GM18951 (cell line): ENCODE measurements around the gene CLEC4D.
"Not testable (repeated sequence)": the region's sequence is repeated elsewhere in the genome, so short reads cannot be mapped to it uniquely, and the experiment has no call there.

Experiments
- POLR2A ChIP-seq: IDR thresholded peaks from 4 replicates; pipeline ENCODE4 v1.6.1; 2011; ENCODE audit warnings: mild to moderate bottlenecking; ENCODE audit not compliant: insufficient read length, insufficient read depth; ENCODE audit errors: extremely low read depth
- in situ Hi-C: fragments of 300-500 bp; cut with MboI; formaldehyde crosslinking; loops from one replicate; pipeline ENCODE4 v1.12.0; 2022; ENCODE audit warnings: low sequenced_read_pairs, mixed read lengths, inconsistent platforms; ENCODE audit not compliant: unreplicated experiment

Gene CLEC4D

GRCh38 chr12:8548192-8548591 lies 34.9 kb downstream of the CLEC4D start:
- TF ChIP-seq POLR2A: no peak
- in situ Hi-C loops: loop anchor here (25.0 kb wide), 2 partner anchors 339 to 489 kb away; no protein-coding TSS in a partner anchor

GRCh38 chr12:8549381-8549780 lies 36.1 kb downstream of the CLEC4D start:
- no peak for TF ChIP-seq POLR2A
- in situ Hi-C loops: loop anchor here (25.0 kb wide), 2 partner anchors 338 to 488 kb away; no protein-coding TSS in a partner anchor

GRCh38 chr12:8553088-8553627 lies 39.9 kb downstream of the CLEC4D start:
- TF ChIP-seq POLR2A: no peak
- in situ Hi-C loops: no loop called here

GRCh38 chr12:8554451-8555195 lies 41.3 kb downstream of the CLEC4D start:
- TF ChIP-seq POLR2A: no peak
- in situ Hi-C loops: no loop called here

- in situ Hi-C loops: no loop called here
These were observed 43.3 kb downstream of the CLEC4D start for GRCh38 chr12:8556531-8557097.

GRCh38 chr12:8559676-8560075 lies 46.4 kb downstream of the CLEC4D start:
- in situ Hi-C loops: no loop called here

More at GRCh38 chr12:8556531-8557097, 43.3 kb downstream of the CLEC4D start:
- no peak for TF ChIP-seq POLR2A

GRCh38 chr12:8561011-8561410 lies 47.7 kb downstream of the CLEC4D start:
- TF ChIP-seq POLR2A: no peak
- in situ Hi-C loops: no loop called here

More at GRCh38 chr12:8559676-8560075, 46.4 kb downstream of the CLEC4D start:
- TF ChIP-seq POLR2A: no peak

GRCh38 chr12:8562310-8562709 lies 49.0 kb downstream of the CLEC4D start:
- TF ChIP-seq POLR2A: no peak
- in situ Hi-C loops: no loop called here

GRCh38 chr12:8563356-8563755 lies 50.1 kb downstream of the CLEC4D start:
- TF ChIP-seq POLR2A: no peak
- in situ Hi-C loops: no loop called here

GRCh38 chr12:8564656-8565055 lies 51.4 kb downstream of the CLEC4D start:
- in situ Hi-C loops: no loop called here
- TF ChIP-seq POLR2A: no peak

- in situ Hi-C loops: not testable (repeated sequence)
These were observed 52.7 kb downstream of the CLEC4D start for GRCh38 chr12:8566052-8566451.

GRCh38 chr12:8566525-8566924 lies 53.2 kb downstream of the CLEC4D start:
- no peak for TF ChIP-seq POLR2A
- in situ Hi-C loops: no loop called here
